IMR-90 (cell line): ENCODE measurements around the gene ATP5PB. TPM values are rescaled to one million over a fixed set of nuclear protein-coding genes. Genes with fewer than 3 reads are reported as not detected.

Experiments
- ATAC-seq: fragments of 200-7000 bp; cut with Tn5 transposase; 2 replicates; pipeline ENCODE4 v1.9.1; 2020; ENCODE audit warnings: low read depth, mild to moderate bottlenecking, moderate library complexity
- BruUV-seq: library from RNA; stranded (reverse); fragments of 400-500 nt; replicated peaks from 2 replicates; lab custom pipeline; 2021; lab: Mats Ljungman, UMichigan
- CTCF ChIA-PET: fragments of 300-600 bp; formaldehyde crosslinking; extraction: SDS; loops from one replicate; lab custom pipeline; 2021; ENCODE audit warnings: antibody characterized with exemption; lab: Yijun Ruan, JAX
- POLR2A ChIA-PET: fragments of 300-600 bp; sonication (Branson Sonifier 250); formaldehyde crosslinking; loops from one replicate; lab custom pipeline; 2022; ENCODE audit warnings: antibody characterized with exemption; ENCODE audit not compliant: unreplicated experiment; lab: Charles Lee
- DNase-seq: peaks from one replicate; pipeline ENCODE4 v3.0.0; 2013
- H2AFZ ChIP-seq: replicated peaks from 2 replicates; pipeline ENCODE3; 2013; ENCODE audit warnings: low read length, mild to moderate bottlenecking; ENCODE audit not compliant: poor library complexity
- H2AK5ac ChIP-seq: 2 replicates; pipeline ENCODE4 v1.6.1; 2013; ENCODE audit warnings: low read depth, low read length, inconsistent platforms
- H2AK9ac ChIP-seq: replicated peaks from 2 replicates; pipeline ENCODE3; 2013; ENCODE audit warnings: mild to moderate bottlenecking, low read depth, low read length, moderate library complexity; ENCODE audit not compliant: poor library complexity
- H2BK120ac ChIP-seq: 2 replicates; pipeline ENCODE4 v1.6.1; 2013; ENCODE audit warnings: low read depth, low read length, inconsistent platforms
- H2BK15ac ChIP-seq: 3 replicates; pipeline ENCODE4 v1.6.1; 2013; ENCODE audit warnings: low read depth, low read length, inconsistent platforms
- H2BK20ac ChIP-seq: 2 replicates; pipeline ENCODE4 v1.6.1; 2013; ENCODE audit warnings: low read depth, mild to moderate bottlenecking, inconsistent platforms, low read length, moderate library complexity
- H2BK5ac ChIP-seq: 2 replicates; pipeline ENCODE4 v1.6.1; 2013; ENCODE audit warnings: mild to moderate bottlenecking, low read depth, low read length, inconsistent platforms; ENCODE audit not compliant: poor library complexity, severe bottlenecking
- H3K14ac ChIP-seq: replicated peaks from 2 replicates; pipeline ENCODE4 v1.6.1; 2013; ENCODE audit warnings: low read depth, low read length, inconsistent platforms
- H3K18ac ChIP-seq: 2 replicates; pipeline ENCODE4 v1.6.1; 2013; ENCODE audit warnings: low read depth, low read length, control low read depth
- H3K23ac ChIP-seq: 2 replicates; pipeline ENCODE4 v1.6.1; 2013; ENCODE audit warnings: low read depth, low read length, inconsistent platforms
- H3K27ac ChIP-seq: 2 replicates; pipeline ENCODE4 v1.5.1; 2013; ENCODE audit warnings: mild to moderate bottlenecking, control low read depth, low read length; ENCODE audit not compliant: insufficient read depth
- H3K27me3 ChIP-seq: 2 replicates; pipeline ENCODE4 v1.6.1; 2013; ENCODE audit warnings: low read length; ENCODE audit not compliant: control insufficient read depth, insufficient read depth
- H3K36me3 ChIP-seq: 2 replicates; pipeline ENCODE4 v1.6.1; 2013; ENCODE audit warnings: low read length, mixed read lengths; ENCODE audit not compliant: control insufficient read depth, insufficient read depth
- H3K4ac ChIP-seq: 2 replicates; pipeline ENCODE4 v1.6.1; 2013; ENCODE audit warnings: low read depth, low read length, inconsistent platforms
- H3K4me1 ChIP-seq: 2 replicates; pipeline ENCODE4 v1.6.1; 2013; ENCODE audit warnings: low read length, mixed read lengths; ENCODE audit not compliant: control insufficient read depth, insufficient read depth
- H3K4me2 ChIP-seq: 2 replicates; pipeline ENCODE4 v1.6.1; 2013; ENCODE audit warnings: low read depth, mild to moderate bottlenecking, control low read depth, low read length, moderate library complexity
- H3K4me3 ChIP-seq: 2 replicates; pipeline ENCODE4 v1.5.1; 2013; ENCODE audit warnings: low read depth, mild to moderate bottlenecking, control low read depth, low read length, moderate library complexity; ENCODE audit not compliant: insufficient read depth
- H3K56ac ChIP-seq: 2 replicates; pipeline ENCODE4 v1.6.1; 2013; ENCODE audit warnings: low read length, inconsistent platforms; ENCODE audit not compliant: insufficient read depth; ENCODE audit errors: extremely low read depth
- H3K79me1 ChIP-seq, 2 experiments: 2 replicates each; pipeline ENCODE4 v1.6.1; 2013; ENCODE audit warnings: low read length in 2 of 2, inconsistent platforms in 1 of 2, low read depth in 1 of 2
- H3K9ac ChIP-seq: 2 replicates; pipeline ENCODE4 v1.6.1; 2013; ENCODE audit warnings: low read depth, low read length, control low read depth
- H3K9me1 ChIP-seq: 2 replicates; pipeline ENCODE4 v1.6.1; 2013; ENCODE audit warnings: low read length, inconsistent platforms; ENCODE audit not compliant: insufficient read depth
- H3K9me3 ChIP-seq: 2 replicates; pipeline ENCODE4 v1.6.1; 2013; ENCODE audit warnings: low read length; ENCODE audit not compliant: control insufficient read depth, insufficient read depth
- H4K20me1 ChIP-seq: 2 replicates; pipeline ENCODE4 v1.6.1; 2013; ENCODE audit warnings: low read length, inconsistent platforms; ENCODE audit not compliant: insufficient read depth
- H4K5ac ChIP-seq: 2 replicates; pipeline ENCODE4 v1.6.1; 2013; ENCODE audit warnings: mild to moderate bottlenecking, low read depth, low read length, control low read depth
- H4K8ac ChIP-seq, 2 experiments: 2 replicates each; pipeline ENCODE4 v1.6.1; 2013; ENCODE audit warnings: low read depth in 2 of 2, low read length in 2 of 2, control low read depth in 1 of 2, inconsistent platforms in 1 of 2
- H4K91ac ChIP-seq: 2 replicates; pipeline ENCODE4 v1.6.1; 2013; ENCODE audit warnings: low read depth, low read length, inconsistent platforms; ENCODE audit not compliant: insufficient read depth
- CEBPB ChIP-seq: IDR thresholded peaks from 2 replicates; pipeline ENCODE4 v1.6.1; 2012; ENCODE audit warnings: low read depth, low read length, improper control_type of control experiment
- CTCF ChIP-seq: conservative IDR thresholded peaks from 2 replicates; pipeline ENCODE4 v1.5.1; 2012; ENCODE audit warnings: mild to moderate bottlenecking, low read depth, low read length, improper control_type of control experiment
- MAFK ChIP-seq: IDR thresholded peaks from 2 replicates; pipeline ENCODE4 v1.6.1; 2012; ENCODE audit warnings: low read depth, low read length, improper control_type of control experiment
- MXI1 ChIP-seq: IDR thresholded peaks from 2 replicates; pipeline ENCODE4 v1.6.1; 2012; ENCODE audit warnings: low read depth, mild to moderate bottlenecking, low read length, moderate library complexity, borderline replicate concordance
- SMC3 ChIP-seq: fragments of 150-350 bp; IDR thresholded peaks from 2 replicates; pipeline ENCODE4 v1.6.1; 2016; ENCODE audit warnings: low read depth, mild to moderate bottlenecking, antibody characterized with exemption, low read length, moderate library complexity
- WGBS, 2 experiments: methylation state at CpG; one replicate each; pipeline versions ENCODE4 v1.1.5 to v1.1.7; 2013; ENCODE audit warnings: missing lambda C conversion rate in 2 of 2; ENCODE audit not compliant: insufficient read length in 1 of 2; ENCODE audit errors: extremely low coverage in 2 of 2; 5-methylcytosine and 5-hydroxymethylcytosine counted together
- dilution Hi-C: fragments of 300-500 bp; cut with HindIII; formaldehyde crosslinking; loops from one replicate; pipeline ENCODE4 v1.14.3; 2018; ENCODE audit warnings: low sequenced_read_pairs; ENCODE audit not compliant: unreplicated experiment
- in situ Hi-C: fragments of 300-500 bp; cut with MboI; formaldehyde crosslinking; loops from 3 replicates; pipeline ENCODE4 v1.14.3; 2019; ENCODE audit warnings: low sequenced_read_pairs, inconsistent platforms, mixed read lengths
- intact Hi-C: fragments of 100-400 bp; cut with micrococcal nuclease; formaldehyde crosslinking; loops from 2 replicates; pipeline ENCODE4 v1.10.0; 2022
- polyA plus RNA-seq, 3 experiments: library from polyadenylated mRNA; depleted of rRNA; stranded (reverse); fragments of >200 nt; gene quantifications; 2 replicates each; pipeline ENCODE4 v1.2.3, GENCODE V29; 2012; ENCODE audit warnings: low replicate concordance in 1 of 3
- total RNA-seq: library from RNA; depleted of rRNA; stranded (reverse); fragments of >200 nt; gene quantifications from 2 replicates; pipeline ENCODE4 v1.2.3, GENCODE V29; 2012

The ATP5PB gene
- total and polyA plus RNA-seq, 2 of the 4 experiments (the other 2 are of a cell fraction): 234 to 301 TPM

- ATAC-seq (no peak; the same call in 1 of the 2 replicates), DNase-seq (peak; percentile 17)
- Histone ChIP-seq H3K4ac (no peak overlapping the region), H3K4me3 (no peak overlapping the region), H2BK15ac (no peak overlapping the region), H3K4me2 (no peak overlapping the region), H4K8ac (no peak overlapping the region), H3K27me3 (no peaks in the 10 kb centered on the region), H3K9me3 (no peaks in the 10 kb centered on the region), H3K36me3 (peaks cover 34% of the 10 kb centered on the region), H3K18ac (no peak overlapping the region), H4K20me1 (no peaks in the 10 kb centered on the region), H3K23ac (no peak overlapping the region), H2BK5ac (peak overlapping the region; percentile 3), H2BK20ac (no peak overlapping the region), H4K5ac (no peak overlapping the region), H2AK9ac (no peak overlapping the region), H3K56ac (no peak overlapping the region), H2AK5ac (no peak overlapping the region), H3K79me1 (peaks cover 6 to 14% of the 10 kb centered on the region in 2 experiments; a peak in 3 of 4 replicates), H3K9me1 (peaks cover 4% of the 10 kb centered on the region; the same call in 1 of the 2 replicates), H4K91ac (no peak overlapping the region), H3K9ac (no peak overlapping the region), H3K27ac (no peak overlapping the region), H3K4me1 (peaks cover 5% of the 10 kb centered on the region), H3K14ac (no peak overlapping the region), H2AFZ (no peak overlapping the region), H2BK120ac (no peak overlapping the region)
- dilution Hi-C loops (no loop called here), intact Hi-C loops (no loop called here), in situ Hi-C loops (no loop called here)
- WGBS, 2 experiments: no CpG with 5 or more reads among the region's 3 CpGs
- BruUV-seq: no TSS peak
- TF ChIP-seq MXI1 (no peak), CTCF (no peak), SMC3 (no peak), MAFK (no peak), CEBPB (0 out of 2 replicates have a peak, but pooled peaks have one; percentile 13)
- ChIA-PET CTCF (interaction anchor here (0.7 to 1.5 kb wide), 2 partner anchors 40 to 217 kb away, joined by 3 read pairs; no protein-coding TSS in a partner anchor), POLR2A (no interaction called here)
Measured at GRCh38 chr1:111439461-111440351, 9.6 kb upstream of the ATP5PB start.
